SK-N-SH (cell line): ENCODE results near the gene TNFRSF19. TPM values are rescaled to one million over a fixed set of nuclear protein-coding genes. Genes with fewer than 3 reads are reported as not detected.
A peak's percentile ranks its signal among the peaks of the same experiment; 100 is the strongest.

ENCODE experiments used
- CTCF ChIA-PET: fragments of 300-600, 350-600 bp; formaldehyde crosslinking; extraction: SDS; loops from one replicate; lab custom pipeline; 2021; lab: Yijun Ruan, JAX
- POLR2A ChIA-PET: fragments of 350-600 bp; sonication (Branson Sonifier 250); formaldehyde crosslinking; extraction: SDS; loops from one replicate; lab custom pipeline; 2020; ENCODE audit warnings: antibody characterized with exemption, inconsistent platforms; lab: Yijun Ruan, JAX
- DNase-seq: peaks from one replicate; pipeline ENCODE4 v3.0.0; 2012
- H2AFZ ChIP-seq: fragments of 200-600 bp; sonication (generic); 2 replicates; pipeline ENCODE4 v1.8.1; 2016; ENCODE audit warnings: antibody characterized with exemption, mild to moderate bottlenecking, low read depth
- H3F3A ChIP-seq: fragments of 200-600 bp; sonication (generic); replicated peaks from 2 replicates; pipeline ENCODE3; 2016; ENCODE audit warnings: antibody characterized with exemption, mild to moderate bottlenecking; ENCODE audit not compliant: insufficient read depth
- H3K27ac ChIP-seq, 2 experiments: fragments of 200-500 bp in 1 of 2; fragments of 200-600 bp in 1 of 2; sonication (Bioruptor generic) in 1 of 2; sonication (generic), shearing (Covaris generic) in 1 of 2; 2 replicates each; pipeline versions ENCODE4 v1.5.1 to v1.6.1; 2014 to 2016; ENCODE audit warnings: low read depth in 2 of 2, inconsistent platforms in 1 of 2, low read length in 1 of 2, mild to moderate bottlenecking in 1 of 2, mixed read lengths in 1 of 2
- H3K27me3 ChIP-seq: fragments of 200-600 bp; sonication (generic), shearing (Covaris generic); 2 replicates; pipeline ENCODE4 v1.6.1; 2016; ENCODE audit warnings: mixed run types; ENCODE audit not compliant: insufficient read depth
- H3K36me3 ChIP-seq, 2 experiments: fragments of 200-500 bp in 1 of 2; fragments of 200-600 bp in 1 of 2; sonication (Bioruptor generic) in 1 of 2; sonication (generic) in 1 of 2; replicated peaks in 1 of 2; 2 replicates each; pipeline versions ENCODE3 to v1.5.1; 2014 to 2016; ENCODE audit warnings: low read length in 1 of 2, mild to moderate bottlenecking in 1 of 2; ENCODE audit not compliant: insufficient read depth in 2 of 2, control insufficient read depth in 1 of 2
- H3K4me1 ChIP-seq, 2 experiments: fragments of 200-500 bp in 1 of 2; fragments of 200-600 bp in 1 of 2; sonication (Bioruptor generic) in 1 of 2; sonication (generic), shearing (Covaris generic) in 1 of 2; 2 replicates each; pipeline versions ENCODE4 v1.5.1 to v1.6.1; 2014 to 2016; ENCODE audit warnings: low read depth in 1 of 2, low read length in 1 of 2, mixed run types in 1 of 2; ENCODE audit not compliant: insufficient read depth in 2 of 2, control insufficient read depth in 1 of 2
- H3K4me2 ChIP-seq: fragments of 200-600 bp; sonication (generic), shearing (Covaris generic); 2 replicates; pipeline ENCODE4 v1.6.1; 2017; ENCODE audit warnings: mixed run types
- H3K4me3 ChIP-seq, 2 experiments: fragments of 200-500 bp in 1 of 2; fragments of 200-600 bp in 1 of 2; sonication (Bioruptor generic) in 1 of 2; sonication (generic), shearing (Covaris generic) in 1 of 2; 2 replicates each; pipeline versions ENCODE4 v1.5.1 to v1.8.1; 2014 to 2016; ENCODE audit warnings: low read depth in 2 of 2, inconsistent platforms in 1 of 2, low read length in 1 of 2, mild to moderate bottlenecking in 1 of 2, mixed read lengths in 1 of 2, moderate library complexity in 1 of 2
- H3K79me2 ChIP-seq: fragments of 200-600 bp; sonication (generic); 2 replicates; pipeline ENCODE4 v1.8.1; 2017; ENCODE audit warnings: mild to moderate bottlenecking; ENCODE audit not compliant: insufficient read depth
- H3K9ac ChIP-seq: fragments of 200-600 bp; sonication (generic); 2 replicates; pipeline ENCODE4 v1.6.1; 2017; ENCODE audit warnings: mixed run types
- H3K9me2 ChIP-seq: fragments of 200-600 bp; sonication (generic); 2 replicates; pipeline ENCODE4 v1.6.1; 2017; ENCODE audit warnings: mixed run types
- H3K9me3 ChIP-seq: fragments of 200-600 bp; sonication (generic); 2 replicates; pipeline ENCODE4 v1.6.1; 2017; ENCODE audit warnings: mixed run types, mild to moderate bottlenecking, moderate library complexity
- H4K20me1 ChIP-seq: fragments of 200-600 bp; sonication (generic); 2 replicates; pipeline ENCODE4 v1.6.1; 2017; ENCODE audit warnings: mild to moderate bottlenecking, mixed run types; ENCODE audit not compliant: insufficient read depth
- CHD2 ChIP-seq: fragments of 150-350 bp; IDR thresholded peaks from 2 replicates; pipeline ENCODE4 v1.6.1; 2018; ENCODE audit warnings: low read length; ENCODE audit not compliant: partially characterized antibody
- ELF1 ChIP-seq: IDR thresholded peaks from 2 replicates; pipeline ENCODE4 v1.4.0; 2012
- EP300 ChIP-seq, 2 experiments: IDR thresholded peaks; 2 replicates each; pipeline versions ENCODE4 v1.4.0 to v1.6.1; 2012; ENCODE audit warnings: borderline replicate concordance in 1 of 2, low read depth in 1 of 2, low read length in 1 of 2
- MEF2A ChIP-seq: IDR thresholded peaks from 2 replicates; pipeline ENCODE4 v1.4.0; 2012; ENCODE audit warnings: low read depth, borderline replicate concordance
- NFIC ChIP-seq: IDR thresholded peaks from 2 replicates; pipeline ENCODE4 v1.4.0; 2012; ENCODE audit warnings: borderline replicate concordance
- NRF1 ChIP-seq: IDR thresholded peaks from 2 replicates; pipeline ENCODE4 v1.6.1; 2012; ENCODE audit warnings: low read depth, mild to moderate bottlenecking, low read length
- POLR2AphosphoS5 ChIP-seq: IDR thresholded peaks from 2 replicates; pipeline ENCODE4 v1.6.1; 2012; ENCODE audit warnings: low read depth, low read length
- RAD21 ChIP-seq: IDR thresholded peaks from 2 replicates; pipeline ENCODE4 v1.6.1; 2012; ENCODE audit warnings: mild to moderate bottlenecking, low read length
- REST ChIP-seq: IDR thresholded peaks from 2 replicates; pipeline ENCODE4 v1.6.1; 2012; ENCODE audit warnings: mild to moderate bottlenecking, low read depth, low read length, moderate library complexity
- RFX5 ChIP-seq: IDR thresholded peaks from 2 replicates; pipeline ENCODE4 v1.6.1; 2012; ENCODE audit warnings: mild to moderate bottlenecking, improper control_type of control experiment, low read length
- SIN3A ChIP-seq: IDR thresholded peaks from 2 replicates; pipeline ENCODE4 v1.6.1; 2012; ENCODE audit warnings: low read depth, mild to moderate bottlenecking, low read length, moderate library complexity, borderline replicate concordance
- TAF1 ChIP-seq: IDR thresholded peaks from 2 replicates; pipeline ENCODE4 v1.6.1; 2012; ENCODE audit warnings: low read depth, mild to moderate bottlenecking, low read length, moderate library complexity, borderline replicate concordance
- YY1 ChIP-seq: IDR thresholded peaks from 2 replicates; pipeline ENCODE4 v1.4.0; 2012; ENCODE audit warnings: low read depth, mild to moderate bottlenecking
- WGBS: methylation state at CpG from one replicate; pipeline ENCODE4 v1.1.6; 2017; ENCODE audit warnings: low lambda C conversion rate; 5-methylcytosine and 5-hydroxymethylcytosine counted together
- polyA plus RNA-seq, 3 experiments: library from polyadenylated mRNA; depleted of rRNA; stranded (reverse); fragments of >200 nt; gene quantifications; 2 replicates each; pipeline ENCODE4 v1.2.3, GENCODE V29; 2012

Gene TNFRSF19
- polyA plus RNA-seq, 1 of the 3 experiments (the other 2 are of a cell fraction), result 4.6 TPM

- Histone ChIP-seq H3F3A (peaks cover 20% of the 10 kb centered on the region), H3K4me3 (no peak overlapping the region), H3K9me2 (no peaks in the 10 kb centered on the region), H4K20me1 (no peaks in the 10 kb centered on the region), H3K9me3 (no peaks in the 10 kb centered on the region), H3K27ac (peak overlapping the region; percentile 34 to 80; a peak in 3 of 4 replicates), H2AFZ (no peak overlapping the region), H3K36me3 (no peaks in the 10 kb centered on the region), H3K27me3 (no peaks in the 10 kb centered on the region), H3K79me2 (no peaks in the 10 kb centered on the region), H3K4me2 (peak overlapping the region; percentile 9; the same call in 1 of the 2 replicates), H3K4me1 (peaks cover 5 to 7% of the 10 kb centered on the region in 2 experiments; a peak in 3 of 4 replicates), H3K9ac (no peak overlapping the region)
- CTCF ChIA-PET, result interaction anchor here (0.7 kb wide), 1 partner anchor 77 kb away, joined by 3 read pairs; no protein-coding TSS in a partner anchor
- no peak for DNase-seq
- WGBS, result 95% methylated on average over 8 of the region's 8 CpGs
- POLR2A ChIA-PET, result no interaction called here
- no peak for TF ChIP-seq REST
- no peak for TF ChIP-seq POLR2AphosphoS5
- no peak for TF ChIP-seq CHD2
- no peak for TF ChIP-seq NFIC
- TF ChIP-seq TAF1, result no peak
- no peak for TF ChIP-seq NRF1
- TF ChIP-seq ELF1, result no peak
- no peak for TF ChIP-seq RAD21
- no peak for TF ChIP-seq SIN3A
- no peak for TF ChIP-seq YY1
- TF ChIP-seq RFX5, result no peak
- no peak for TF ChIP-seq EP300 (IDR thresholded peaks at IDR 0.05; ENCODE audit: borderline replicate concordance in 1 of 2, low read depth in 1 of 2, low read length in 1 of 2)
- no peak for TF ChIP-seq MEF2A
Observed at GRCh38 chr13:23673867-23674605, 103.8 kb downstream of the TNFRSF19 start.
